ENCODE measurements around the gene PARK7.

Gene PARK7

DNA sequence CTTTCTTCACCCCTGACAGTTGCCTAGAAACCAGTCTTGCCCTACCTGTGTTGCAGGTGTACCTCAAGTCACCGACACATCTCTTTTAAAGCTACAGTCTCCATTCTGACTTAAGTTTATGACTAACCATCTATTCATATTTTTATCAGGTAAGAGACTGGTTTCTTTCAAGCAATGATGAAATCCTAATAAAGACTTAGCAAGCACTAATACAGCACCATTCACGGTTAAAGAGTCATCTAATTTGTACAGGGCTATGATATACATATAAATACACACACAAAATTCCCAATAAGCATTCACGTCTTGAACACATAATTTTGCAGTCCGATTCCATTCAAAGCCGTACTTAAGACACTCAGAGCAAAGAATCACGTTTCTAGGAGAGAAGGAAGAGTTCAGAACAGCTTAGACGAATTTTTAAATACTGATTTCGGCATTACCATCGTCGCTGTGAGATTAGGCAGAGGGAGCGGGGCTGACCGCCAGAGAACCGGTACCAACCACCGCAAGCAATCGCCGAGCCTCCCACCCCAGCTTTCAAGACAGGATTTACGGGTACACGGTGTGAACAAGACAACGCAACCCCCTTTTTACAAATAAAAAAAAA lies 63.7 kb downstream of the PARK7 start:
- peak overlapping the region; percentile 66 for H3K27ac ChIP-seq (ENCODE audit: low read depth, low read length)
- H3K36me3 ChIP-seq (ENCODE audit: insufficient read depth, low read length) = peaks cover 12% of the 10 kb centered on the region
- H2AFZ ChIP-seq (ENCODE audit: low read length, unreplicated experiment) = no peak overlapping the region
- peaks cover 58% of the 10 kb centered on the region for H3K4me1 ChIP-seq (ENCODE audit: control insufficient read depth, insufficient read depth, low read length, unreplicated experiment)
- H3K27me3 ChIP-seq (ENCODE audit: insufficient read depth, low read length) = no peaks in the 10 kb centered on the region
- H3K79me2 ChIP-seq (ENCODE audit: control insufficient read depth, insufficient read depth, low read length, unreplicated experiment) = peaks cover 64% of the 10 kb centered on the region
- peak overlapping the region; percentile 82 for H3K4me3 ChIP-seq (ENCODE audit: low read depth, low read length)

DNA sequence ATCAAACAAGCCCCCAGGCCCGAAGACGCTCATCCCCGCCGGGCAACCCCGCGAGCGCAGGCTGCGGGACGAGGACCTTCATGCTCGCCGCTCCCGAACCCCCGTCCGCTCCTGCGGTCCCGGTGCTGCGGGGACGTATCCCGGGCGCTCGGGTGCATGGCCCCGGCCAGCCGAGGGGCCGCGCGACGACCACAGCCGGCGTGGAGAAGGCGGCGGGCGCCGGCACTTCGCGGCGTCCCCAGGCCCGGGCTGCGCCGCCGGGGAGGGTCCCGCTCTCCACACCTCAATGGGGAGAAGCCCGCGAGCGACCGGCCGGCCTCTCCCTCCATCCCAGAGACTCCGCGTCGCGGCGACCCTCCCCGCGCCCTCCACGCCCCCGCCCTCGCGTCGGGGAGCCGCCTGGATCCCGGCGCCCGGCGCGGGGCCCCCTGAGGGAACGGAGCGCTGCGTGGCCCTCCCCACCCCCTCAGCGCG lies 64.2 kb downstream of the PARK7 start:
- peak overlapping the region; percentile 66 for H3K27ac ChIP-seq (ENCODE audit: low read depth, low read length)
- H2AFZ ChIP-seq (ENCODE audit: low read length, unreplicated experiment) = no peak overlapping the region
- H3K27me3 ChIP-seq (ENCODE audit: insufficient read depth, low read length) = no peaks in the 10 kb centered on the region
- peak overlapping the region; percentile 82 for H3K4me3 ChIP-seq (ENCODE audit: low read depth, low read length)
- H3K36me3 ChIP-seq (ENCODE audit: insufficient read depth, low read length) = peaks cover 12% of the 10 kb centered on the region
- H3K4me1 ChIP-seq (ENCODE audit: control insufficient read depth, insufficient read depth, low read length, unreplicated experiment) = peaks cover 53% of the 10 kb centered on the region
- H3K79me2 ChIP-seq (ENCODE audit: control insufficient read depth, insufficient read depth, low read length, unreplicated experiment) = peaks cover 59% of the 10 kb centered on the region

DNA sequence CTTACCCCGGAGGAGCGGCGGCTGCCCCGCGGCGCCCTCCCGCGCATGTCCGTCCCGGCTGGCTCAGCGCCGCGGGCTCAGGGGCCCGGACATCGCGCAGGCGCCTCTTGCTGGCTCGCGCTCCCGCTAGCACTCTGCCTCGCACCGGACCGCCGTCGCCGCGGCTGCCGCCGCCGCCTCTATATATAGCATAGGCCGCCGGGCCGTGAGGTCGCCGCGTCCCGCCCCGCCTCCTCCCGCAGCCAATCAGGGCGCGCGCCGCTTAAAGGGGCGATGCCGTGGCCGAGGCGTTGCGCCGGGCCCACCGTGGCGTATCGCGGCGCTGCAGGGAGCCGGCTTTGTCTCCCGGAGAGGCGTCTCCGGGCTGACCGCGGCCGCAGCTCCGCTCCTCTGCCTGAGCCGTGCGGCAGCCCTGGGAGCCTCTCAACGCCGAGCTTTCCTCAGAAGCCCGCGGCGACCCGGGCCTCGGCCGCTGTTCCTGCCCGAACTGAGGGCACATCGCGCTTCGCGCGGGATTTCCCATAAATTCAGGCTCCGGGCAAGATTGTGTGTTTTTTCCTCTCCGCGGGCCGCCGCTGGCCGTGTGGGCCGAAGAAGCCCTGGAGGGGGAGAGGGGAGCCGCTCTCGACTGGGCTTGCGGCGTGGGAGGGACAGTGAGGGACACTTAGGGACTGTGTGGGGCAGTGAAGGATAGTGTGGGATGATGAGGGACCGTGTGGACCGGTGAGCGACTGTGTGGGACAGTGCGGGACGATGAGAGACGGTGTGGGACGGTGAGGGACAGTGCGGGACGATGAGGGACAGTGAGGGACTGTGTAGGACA lies 64.9 kb downstream of the PARK7 start, which contains the start of gene ERRFI1:
Gene ERRFI1 (minus strand): TSS at position 157 of the 823 bp plus-strand sequence. CDS start 10,690 bp downstream, outside the sequence.
- no peak within 1 kb of the TSS for H2AFZ ChIP-seq (ENCODE audit: low read length, unreplicated experiment)

DNA sequence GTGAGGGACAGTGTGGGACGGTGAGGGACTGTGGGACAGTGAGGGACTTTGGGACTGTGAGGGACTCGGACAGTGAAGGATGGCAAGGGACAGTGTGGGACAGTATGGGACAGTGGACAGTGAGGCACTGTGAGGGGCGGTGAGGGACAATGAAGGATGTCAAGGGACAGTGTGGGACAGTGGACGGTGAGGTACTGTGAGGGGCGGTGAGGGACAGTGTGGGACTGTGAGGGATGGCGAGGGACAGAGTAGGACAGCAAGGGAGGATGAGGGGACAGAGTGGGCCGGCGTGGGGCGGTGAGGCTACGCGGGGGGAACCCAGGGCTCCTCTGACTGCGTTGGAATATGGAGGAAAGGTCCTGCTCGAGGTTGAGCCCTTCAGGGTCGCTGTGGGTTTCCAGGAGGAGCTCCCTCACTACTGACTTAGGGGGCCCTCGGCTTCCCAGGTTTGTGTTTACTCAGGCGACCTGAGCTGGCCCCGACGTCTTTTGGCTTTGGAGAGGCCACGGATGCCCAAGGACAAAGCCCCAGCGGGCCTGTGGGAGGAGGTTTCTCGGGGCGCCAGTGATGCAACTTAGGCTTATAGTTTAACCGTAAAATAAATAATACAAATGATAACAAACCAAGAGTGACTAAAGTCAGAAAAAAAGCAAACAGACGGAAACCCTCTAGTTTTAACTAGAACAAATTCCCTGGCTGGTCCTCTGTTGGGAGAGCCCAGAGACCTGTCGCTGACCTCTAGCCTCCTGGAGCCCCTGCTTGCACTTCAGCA lies 65.7 kb downstream of the PARK7 start:
- Histone ChIP-seq H3K79me2 (ENCODE audit: control insufficient read depth, insufficient read depth, low read length, unreplicated experiment) (peaks cover 44% of the 10 kb centered on the region), H3K36me3 (ENCODE audit: insufficient read depth, low read length) (peaks cover 12% of the 10 kb centered on the region), H3K27me3 (ENCODE audit: insufficient read depth, low read length) (no peaks in the 10 kb centered on the region), H3K4me1 (ENCODE audit: control insufficient read depth, insufficient read depth, low read length, unreplicated experiment) (peaks cover 41% of the 10 kb centered on the region), H3K27ac (ENCODE audit: low read depth, low read length) (peak overlapping the region; percentile 97), H2AFZ (ENCODE audit: low read length, unreplicated experiment) (no peak overlapping the region), H3K4me3 (ENCODE audit: low read depth, low read length) (peak overlapping the region; percentile 82)

More for the DNA sequence above, 64.9 kb downstream of the PARK7 start, which contains the start of gene ERRFI1:
- peaks cover 48% of the 10 kb centered on the region for H3K4me1 ChIP-seq (ENCODE audit: control insufficient read depth, insufficient read depth, low read length, unreplicated experiment)
- H3K27ac ChIP-seq (ENCODE audit: low read depth, low read length) = peak within 1 kb of the TSS; percentile 97
- peaks cover 12% of the 10 kb centered on the region for H3K36me3 ChIP-seq (ENCODE audit: insufficient read depth, low read length)
- no peaks in the 10 kb centered on the region for H3K27me3 ChIP-seq (ENCODE audit: insufficient read depth, low read length)
- H3K79me2 ChIP-seq (ENCODE audit: control insufficient read depth, insufficient read depth, low read length, unreplicated experiment) = peaks cover 52% of the 10 kb centered on the region
- peak within 1 kb of the TSS; percentile 82 for H3K4me3 ChIP-seq (ENCODE audit: low read depth, low read length)

DNA sequence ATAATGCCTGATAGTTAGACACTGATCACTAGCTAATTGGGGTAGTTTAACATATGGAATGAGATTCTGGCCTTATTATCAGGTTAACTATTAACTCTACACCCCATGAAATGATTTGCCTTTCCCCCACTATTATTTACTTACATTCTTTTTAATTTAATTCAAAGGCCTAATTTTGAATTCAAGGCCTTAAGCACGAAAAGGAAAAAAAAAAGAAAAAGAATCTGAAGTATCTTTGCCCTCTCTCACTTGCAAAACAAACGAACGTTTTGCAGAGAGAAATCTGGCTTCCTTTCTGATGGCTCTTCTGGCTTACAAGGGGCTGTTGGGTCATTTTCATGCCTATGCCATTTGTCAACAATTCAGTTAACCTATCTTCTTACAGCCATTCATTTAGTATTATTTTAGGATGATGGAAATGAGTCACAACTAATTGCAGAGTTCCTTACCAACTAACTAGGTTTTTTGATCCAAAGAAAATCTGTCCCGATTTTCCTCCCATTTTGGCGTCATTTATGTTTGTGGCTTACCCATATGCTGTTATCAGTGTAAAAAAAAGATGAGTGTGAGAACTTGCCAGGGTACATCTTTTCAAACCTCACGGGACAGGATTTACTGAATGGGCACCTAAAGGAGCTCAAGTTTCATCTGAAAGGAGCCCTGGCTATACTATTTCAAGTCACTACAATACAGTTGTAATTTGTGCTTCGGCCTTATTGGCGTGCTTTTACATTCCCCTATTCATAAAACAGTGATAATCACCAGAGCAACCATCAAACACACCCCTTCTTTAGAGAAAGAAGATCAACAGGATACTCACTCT lies 66.4 kb downstream of the PARK7 start:
- Histone ChIP-seq H3K79me2 (ENCODE audit: control insufficient read depth, insufficient read depth, low read length, unreplicated experiment) (peaks cover 36% of the 10 kb centered on the region), H3K27me3 (ENCODE audit: insufficient read depth, low read length) (no peaks in the 10 kb centered on the region), H3K27ac (ENCODE audit: low read depth, low read length) (peak overlapping the region; percentile 97), H3K4me3 (ENCODE audit: low read depth, low read length) (peak overlapping the region; percentile 82), H2AFZ (ENCODE audit: low read length, unreplicated experiment) (peak overlapping the region; percentile 10), H3K36me3 (ENCODE audit: insufficient read depth, low read length) (peaks cover 12% of the 10 kb centered on the region), H3K4me1 (ENCODE audit: control insufficient read depth, insufficient read depth, low read length, unreplicated experiment) (peaks cover 36% of the 10 kb centered on the region)

DNA sequence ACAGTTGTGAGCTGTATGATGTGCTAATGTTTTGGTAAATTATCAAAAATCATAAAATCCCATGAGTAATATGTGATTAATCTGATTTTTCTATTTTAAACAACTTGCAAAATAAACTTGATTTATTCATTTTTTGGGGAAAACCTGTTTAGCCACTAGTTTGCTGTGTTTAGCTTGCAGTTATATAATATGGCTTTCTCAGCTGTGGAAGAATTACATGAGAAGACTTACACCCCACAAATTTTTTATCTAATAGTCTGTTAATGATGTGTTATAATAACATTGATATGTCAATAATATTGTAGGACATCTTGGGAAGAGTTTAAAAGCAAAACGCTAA lies 67.0 kb downstream of the PARK7 start:
- Histone ChIP-seq H3K36me3 (ENCODE audit: insufficient read depth, low read length) (peaks cover 10% of the 10 kb centered on the region), H2AFZ (ENCODE audit: low read length, unreplicated experiment) (no peak overlapping the region), H3K27me3 (ENCODE audit: insufficient read depth, low read length) (no peaks in the 10 kb centered on the region), H3K4me1 (ENCODE audit: control insufficient read depth, insufficient read depth, low read length, unreplicated experiment) (peaks cover 31% of the 10 kb centered on the region), H3K4me3 (ENCODE audit: low read depth, low read length) (peak overlapping the region; percentile 82), H3K79me2 (ENCODE audit: control insufficient read depth, insufficient read depth, low read length, unreplicated experiment) (peaks cover 30% of the 10 kb centered on the region), H3K27ac (ENCODE audit: low read depth, low read length) (peak overlapping the region; percentile 97)

DNA sequence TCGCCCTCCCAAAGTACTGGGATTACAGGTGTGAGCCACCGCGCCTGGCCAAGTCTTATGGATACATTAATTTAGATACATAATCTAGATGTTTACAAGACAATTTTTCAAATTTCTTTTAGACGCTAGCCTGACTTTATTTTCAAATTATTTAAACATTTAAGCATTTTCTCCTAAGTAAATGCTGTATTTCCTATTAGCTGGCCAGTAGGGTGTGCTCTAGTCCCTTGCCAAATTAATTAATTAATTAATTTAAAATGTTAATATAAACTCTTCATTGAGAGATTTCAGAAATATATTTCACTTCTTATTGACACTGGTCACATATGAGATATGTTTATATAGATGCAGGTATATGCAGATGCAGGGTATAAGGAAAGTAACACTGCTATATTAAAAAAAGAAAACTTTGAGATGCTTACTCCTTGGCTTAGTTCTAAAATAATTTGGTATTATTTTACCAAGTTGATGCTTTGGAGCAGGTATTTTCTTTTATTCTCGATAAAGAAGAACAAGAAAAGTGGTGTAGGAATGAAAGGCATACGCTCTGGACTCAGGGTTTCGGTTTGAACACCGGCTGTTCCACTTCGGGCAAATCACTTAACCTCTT lies 69.8 kb downstream of the PARK7 start:
- Histone ChIP-seq H3K4me1 (ENCODE audit: control insufficient read depth, insufficient read depth, low read length, unreplicated experiment) (peaks cover 21% of the 10 kb centered on the region), H3K27ac (ENCODE audit: low read depth, low read length) (no peak overlapping the region; the same call in 1 of the 2 replicates), H3K4me3 (ENCODE audit: low read depth, low read length) (no peak overlapping the region), H3K36me3 (ENCODE audit: insufficient read depth, low read length) (no peaks in the 10 kb centered on the region), H3K27me3 (ENCODE audit: insufficient read depth, low read length) (no peaks in the 10 kb centered on the region), H3K79me2 (ENCODE audit: control insufficient read depth, insufficient read depth, low read length, unreplicated experiment) (peaks cover 5% of the 10 kb centered on the region), H2AFZ (ENCODE audit: low read length, unreplicated experiment) (no peak overlapping the region)

DNA sequence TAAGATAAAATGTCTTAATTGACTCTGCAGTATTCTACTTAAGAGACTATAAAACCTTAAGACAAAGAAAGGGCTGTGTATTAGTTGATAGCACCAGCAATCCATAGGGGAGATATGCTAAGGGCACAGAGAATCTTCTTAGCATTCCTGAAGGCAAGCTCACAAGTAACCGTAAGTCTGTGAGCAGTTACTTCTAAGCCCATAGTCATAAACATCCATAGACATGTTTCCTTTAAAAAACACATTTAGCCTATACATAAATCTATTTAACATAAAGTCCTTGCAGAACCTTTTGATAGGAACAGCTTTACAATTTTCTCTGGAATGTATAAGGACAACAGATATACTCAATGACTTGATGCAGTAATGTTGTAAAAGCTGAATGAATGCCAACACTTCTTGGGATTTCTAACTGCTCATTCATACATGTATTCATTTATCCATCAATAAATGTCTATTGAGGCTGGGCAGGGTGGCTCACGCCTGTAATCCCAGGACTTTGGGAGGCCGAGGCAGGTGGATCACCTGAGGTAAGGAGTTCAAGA lies 70.9 kb downstream of the PARK7 start:
- Histone ChIP-seq H3K36me3 (ENCODE audit: insufficient read depth, low read length) (no peaks in the 10 kb centered on the region), H3K79me2 (ENCODE audit: control insufficient read depth, insufficient read depth, low read length, unreplicated experiment) (no peaks in the 10 kb centered on the region), H3K4me3 (ENCODE audit: low read depth, low read length) (no peak overlapping the region), H3K4me1 (ENCODE audit: control insufficient read depth, insufficient read depth, low read length, unreplicated experiment) (peaks cover 21% of the 10 kb centered on the region), H2AFZ (ENCODE audit: low read length, unreplicated experiment) (no peak overlapping the region), H3K27ac (ENCODE audit: low read depth, low read length) (no peak overlapping the region), H3K27me3 (ENCODE audit: insufficient read depth, low read length) (no peaks in the 10 kb centered on the region)

DNA sequence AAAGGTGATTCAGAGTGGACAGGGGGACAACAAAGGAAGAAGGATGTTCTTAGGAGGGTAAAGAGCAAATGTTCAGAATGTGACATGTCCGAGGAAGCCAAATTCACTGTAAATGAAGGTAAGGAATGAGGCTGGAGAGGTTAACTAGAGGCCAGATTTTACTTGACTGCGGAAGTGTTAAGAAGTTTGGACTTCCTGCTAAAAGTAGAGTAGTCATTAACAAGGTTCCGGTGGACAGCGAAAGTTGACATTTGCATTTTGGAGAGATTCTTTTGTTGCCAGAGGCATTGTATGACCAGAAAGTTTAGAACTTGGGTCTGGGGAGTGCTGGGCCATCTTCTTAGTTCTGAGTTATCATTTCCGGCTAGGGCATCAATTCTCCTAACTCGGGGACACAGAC lies 71.8 kb downstream of the PARK7 start:
- Histone ChIP-seq H3K4me3 (ENCODE audit: low read depth, low read length) (no peak overlapping the region), H3K4me1 (ENCODE audit: control insufficient read depth, insufficient read depth, low read length, unreplicated experiment) (peaks cover 12% of the 10 kb centered on the region), H3K36me3 (ENCODE audit: insufficient read depth, low read length) (no peaks in the 10 kb centered on the region), H3K79me2 (ENCODE audit: control insufficient read depth, insufficient read depth, low read length, unreplicated experiment) (no peaks in the 10 kb centered on the region), H2AFZ (ENCODE audit: low read length, unreplicated experiment) (no peak overlapping the region), H3K27ac (ENCODE audit: low read depth, low read length) (no peak overlapping the region), H3K27me3 (ENCODE audit: insufficient read depth, low read length) (no peaks in the 10 kb centered on the region)
